LNCaP clone FGC (cell line): Measurements from ENCODE around the gene VWA5B1.

Experiments used
- DNase-seq: peaks from one replicate; pipeline ENCODE4 v3.0.0-alpha.2; 2011; ENCODE audit warnings: low read depth
- H3K4me3 ChIP-seq: 2 replicates; pipeline ENCODE4 v1.5.1; 2011; ENCODE audit warnings: mild to moderate bottlenecking, low read depth, low read length, control low read depth
- CTCF ChIP-seq: IDR thresholded peaks from 2 replicates; pipeline ENCODE4 v1.5.1; 2012; ENCODE audit warnings: mild to moderate bottlenecking; ENCODE audit not compliant: control insufficient read depth, insufficient read depth; ENCODE audit errors: extremely low read depth

The VWA5B1 gene

DNA sequence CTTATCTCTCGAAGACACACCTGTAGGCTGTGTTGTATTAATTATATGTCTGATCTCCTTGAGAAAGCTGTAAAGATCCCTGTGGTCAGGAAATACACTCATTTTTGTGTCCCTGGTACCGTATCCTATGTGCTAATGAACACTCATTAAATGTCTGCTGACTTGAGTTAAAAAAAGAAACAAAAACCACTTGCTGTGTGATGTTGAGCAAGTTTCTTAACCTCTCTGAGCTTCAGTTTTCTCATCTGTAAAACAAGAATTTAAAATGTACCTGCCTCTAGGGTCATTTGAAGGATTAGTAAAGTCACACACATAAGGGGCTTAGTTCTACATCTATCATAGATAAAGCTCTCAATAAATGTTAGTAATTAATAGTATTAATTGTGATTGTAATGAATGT, 91.3 kb downstream of the VWA5B1 start:
- no peak for DNase-seq
- H3K4me3 ChIP-seq = no peak overlapping the region
- no peak for TF ChIP-seq CTCF

- no peak for TF ChIP-seq CTCF
- H3K4me3 ChIP-seq = no peak overlapping the region
- DNase-seq = no peak
Measured at GRCh38 chr1:20382711-20383110, 92.0 kb downstream of the VWA5B1 start.

GRCh38 chr1:20383631-20384030, 93.0 kb downstream of the VWA5B1 start:
- H3K4me3 ChIP-seq = no peak overlapping the region
- DNase-seq = no peak
- TF ChIP-seq CTCF = no peak

DNA sequence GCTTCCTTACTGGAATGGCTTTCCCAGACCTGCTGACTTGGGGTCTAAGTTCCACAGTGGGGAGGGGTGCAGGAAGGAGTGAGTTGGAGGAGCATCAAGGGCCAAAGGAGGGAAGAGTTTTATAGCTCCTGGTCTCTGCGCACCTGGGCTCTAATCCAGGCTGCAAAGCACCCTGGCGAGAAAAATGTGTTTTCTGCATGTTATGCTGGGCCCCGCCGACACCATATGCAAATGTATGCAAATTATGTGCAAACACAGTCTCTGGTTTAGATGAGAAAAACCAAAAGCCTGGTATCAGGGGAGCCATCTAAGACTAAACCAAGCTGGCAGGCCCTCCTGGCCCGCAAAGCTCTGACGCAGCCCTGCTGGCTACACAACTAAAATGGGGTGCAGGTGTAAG, 95.0 kb downstream of the VWA5B1 start:
- no peak for DNase-seq
- H3K4me3 ChIP-seq = no peak overlapping the region
- no peak for TF ChIP-seq CTCF

DNA sequence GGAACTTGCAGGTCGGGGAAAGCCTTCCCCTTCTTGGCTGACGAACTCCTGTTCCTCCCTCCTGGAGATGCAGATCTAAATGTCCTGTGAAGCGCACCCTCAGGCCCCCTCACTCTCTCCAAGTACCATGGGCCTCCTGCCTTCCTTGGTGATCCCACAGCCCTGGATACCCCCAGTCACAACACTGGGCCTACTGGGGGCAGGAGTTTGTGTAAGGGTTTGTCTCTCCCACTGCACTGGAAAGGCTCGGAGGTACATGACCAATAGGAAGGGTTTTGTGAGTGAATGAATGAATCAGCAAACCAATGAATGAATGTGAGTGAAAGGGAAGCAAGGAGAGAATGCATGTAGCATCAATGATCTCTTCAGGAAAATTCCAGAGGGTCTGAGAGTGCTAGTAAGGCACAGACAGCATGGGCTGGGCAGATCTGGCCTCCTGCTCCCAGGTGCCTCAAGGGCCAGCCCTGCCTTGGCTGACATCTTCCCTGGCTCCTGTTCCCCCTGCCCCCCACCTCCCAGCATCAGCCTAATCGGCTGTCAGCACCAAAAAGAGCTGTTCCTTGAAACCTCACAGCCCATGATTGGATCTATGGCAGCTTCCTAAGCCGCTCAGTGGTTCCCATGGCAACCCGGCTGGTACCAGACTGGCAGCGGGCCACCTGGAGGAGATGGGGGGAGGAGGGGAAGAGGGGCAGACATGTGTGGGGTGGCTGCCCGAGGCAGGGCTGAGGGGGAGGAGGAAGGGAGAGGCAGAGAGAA, 95.8 kb downstream of the VWA5B1 start:
- H3K4me3 ChIP-seq = no peak overlapping the region
- no peak for DNase-seq
- no peak for TF ChIP-seq CTCF

DNA sequence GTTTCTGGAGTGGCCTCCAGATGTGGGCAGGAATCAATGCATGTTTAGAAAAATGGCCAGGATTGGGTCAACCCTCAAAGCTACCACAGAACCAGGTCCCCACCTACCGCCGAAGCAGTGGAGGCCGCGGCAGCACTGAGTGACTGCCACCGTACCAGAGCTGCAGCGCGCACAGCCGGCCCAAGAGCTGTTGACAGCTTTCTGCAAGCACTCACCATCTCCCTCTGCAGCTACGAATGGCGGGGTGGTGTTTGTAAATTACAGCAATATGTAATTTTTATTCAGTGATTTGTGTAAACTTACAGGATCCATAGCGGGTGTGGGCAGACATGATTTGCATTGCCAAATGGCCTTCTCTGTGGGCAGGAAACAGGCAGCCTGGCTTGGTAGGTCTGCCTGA, 98.9 kb downstream of the VWA5B1 start:
- H3K4me3 ChIP-seq = no peak overlapping the region
- TF ChIP-seq CTCF = no peak
- DNase-seq = no peak
